RWPE2 (cell line): Measurements from ENCODE around the gene PPARA.

Source experiments
- ATAC-seq: fragments of 200-7000 bp; cut with Tn5 transposase; 3 replicates; pipeline ENCODE4 v1.9.1; 2021; ENCODE audit warnings: low read depth
- DNase-seq: peaks from one replicate; pipeline ENCODE4 v3.0.0-alpha.2; 2020; ENCODE audit warnings: low spot score
- H3K27ac ChIP-seq: fragments of 450-650 bp; 2 replicates; pipeline ENCODE4 v1.5.1; 2017; ENCODE audit warnings: mild to moderate bottlenecking; ENCODE audit not compliant: poor library complexity, severe bottlenecking
- H3K27me3 ChIP-seq: fragments of 250-450 bp; sonication (Bioruptor Pico); 2 replicates; pipeline ENCODE4 v1.5.1; 2021; ENCODE audit warnings: mild to moderate bottlenecking, moderate library complexity; ENCODE audit not compliant: insufficient read depth, poor library complexity, severe bottlenecking
- H3K36me3 ChIP-seq: fragments of 250-450 bp; sonication (Bioruptor Pico); 2 replicates; pipeline ENCODE4 v1.5.1; 2020; ENCODE audit warnings: low read depth, mild to moderate bottlenecking, moderate library complexity
- H3K4me1 ChIP-seq: fragments of 250-450 bp; sonication (Bioruptor Pico); 2 replicates; pipeline ENCODE4 v1.5.1; 2021; ENCODE audit warnings: mild to moderate bottlenecking, moderate library complexity; ENCODE audit not compliant: insufficient read depth, poor library complexity, severe bottlenecking
- H3K4me3 ChIP-seq: fragments of 250-450 bp; sonication (Bioruptor Pico); 2 replicates; pipeline ENCODE4 v1.5.1; 2021; ENCODE audit warnings: mild to moderate bottlenecking, moderate library complexity; ENCODE audit not compliant: severe bottlenecking
- H3K9me3 ChIP-seq: fragments of 250-450 bp; sonication (Bioruptor Pico); 2 replicates; pipeline ENCODE4 v1.5.1; 2021; ENCODE audit warnings: mild to moderate bottlenecking, moderate library complexity; ENCODE audit not compliant: severe bottlenecking
- TF ChIP-seq, protein P1 (sequence below): fragments of 450-650 bp; IDR thresholded peaks from one replicate; pipeline ENCODE4 v1.5.1; 2017; ENCODE audit warnings: mild to moderate bottlenecking, moderate library complexity; ENCODE audit not compliant: poor library complexity, severe bottlenecking

PPARA gene

DNA sequence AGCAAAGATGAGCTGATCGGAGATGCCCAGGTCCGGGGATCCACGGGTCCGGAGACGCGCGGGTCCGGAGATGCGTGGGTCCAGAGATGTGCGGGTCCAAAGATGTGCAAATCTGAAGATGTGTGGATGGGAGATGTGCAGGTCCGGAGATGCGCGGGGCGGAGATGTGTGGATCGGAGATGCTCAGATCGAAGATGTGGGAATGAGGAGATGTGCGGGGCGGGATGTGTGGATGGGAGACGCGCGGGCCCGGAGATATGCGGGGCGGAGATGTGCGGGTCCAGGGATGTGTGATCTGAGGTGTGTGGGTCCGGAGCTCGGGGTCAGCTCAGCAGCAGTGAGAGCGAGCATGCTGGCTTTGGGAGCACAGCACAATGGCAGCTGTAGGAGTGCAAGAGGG is 64.3 kb downstream of the PPARA start:
- H3K9me3 ChIP-seq: peaks cover under 1% of the 10 kb centered on the region
- no peak for ATAC-seq
- TF ChIP-seq, protein P1, sequence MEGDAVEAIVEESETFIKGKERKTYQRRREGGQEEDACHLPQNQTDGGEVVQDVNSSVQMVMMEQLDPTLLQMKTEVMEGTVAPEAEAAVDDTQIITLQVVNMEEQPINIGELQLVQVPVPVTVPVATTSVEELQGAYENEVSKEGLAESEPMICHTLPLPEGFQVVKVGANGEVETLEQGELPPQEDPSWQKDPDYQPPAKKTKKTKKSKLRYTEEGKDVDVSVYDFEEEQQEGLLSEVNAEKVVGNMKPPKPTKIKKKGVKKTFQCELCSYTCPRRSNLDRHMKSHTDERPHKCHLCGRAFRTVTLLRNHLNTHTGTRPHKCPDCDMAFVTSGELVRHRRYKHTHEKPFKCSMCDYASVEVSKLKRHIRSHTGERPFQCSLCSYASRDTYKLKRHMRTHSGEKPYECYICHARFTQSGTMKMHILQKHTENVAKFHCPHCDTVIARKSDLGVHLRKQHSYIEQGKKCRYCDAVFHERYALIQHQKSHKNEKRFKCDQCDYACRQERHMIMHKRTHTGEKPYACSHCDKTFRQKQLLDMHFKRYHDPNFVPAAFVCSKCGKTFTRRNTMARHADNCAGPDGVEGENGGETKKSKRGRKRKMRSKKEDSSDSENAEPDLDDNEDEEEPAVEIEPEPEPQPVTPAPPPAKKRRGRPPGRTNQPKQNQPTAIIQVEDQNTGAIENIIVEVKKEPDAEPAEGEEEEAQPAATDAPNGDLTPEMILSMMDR: no peak
- H3K27me3 ChIP-seq: no peaks in the 10 kb centered on the region
- no peaks in the 10 kb centered on the region for H3K4me1 ChIP-seq
- H3K36me3 ChIP-seq: peaks cover 5% of the 10 kb centered on the region
- DNase-seq: no peak
- no peak overlapping the region for H3K27ac ChIP-seq
- no peak overlapping the region for H3K4me3 ChIP-seq

- DNase-seq (no peak), ATAC-seq (no peak)
- no peaks in the 10 kb centered on the region for H3K9me3 ChIP-seq
Measured at GRCh38 chr22:46219636-46220035, 69.3 kb downstream of the PPARA start.

GRCh38 chr22:46220921-46221320 is 70.6 kb downstream of the PPARA start:
- DNase-seq (no peak), ATAC-seq (no peak)
- H3K4me3 ChIP-seq: no peak overlapping the region
- H3K4me1 ChIP-seq: no peaks in the 10 kb centered on the region
- no peak overlapping the region for H3K27ac ChIP-seq
- peaks cover 7% of the 10 kb centered on the region; the same call in 1 of the 2 replicates for H3K36me3 ChIP-seq
- H3K27me3 ChIP-seq: no peaks in the 10 kb centered on the region
- no peaks in the 10 kb centered on the region for H3K9me3 ChIP-seq
- TF ChIP-seq, protein P1: no peak

More at GRCh38 chr22:46219636-46220035, 69.3 kb downstream of the PPARA start:
- Histone ChIP-seq H3K4me3 (no peak overlapping the region), H3K36me3 (peaks cover 7% of the 10 kb centered on the region; the same call in 1 of the 2 replicates), H3K27me3 (no peaks in the 10 kb centered on the region), H3K27ac (no peak overlapping the region), H3K4me1 (no peaks in the 10 kb centered on the region)
- TF ChIP-seq, protein P1: no peak

DNA sequence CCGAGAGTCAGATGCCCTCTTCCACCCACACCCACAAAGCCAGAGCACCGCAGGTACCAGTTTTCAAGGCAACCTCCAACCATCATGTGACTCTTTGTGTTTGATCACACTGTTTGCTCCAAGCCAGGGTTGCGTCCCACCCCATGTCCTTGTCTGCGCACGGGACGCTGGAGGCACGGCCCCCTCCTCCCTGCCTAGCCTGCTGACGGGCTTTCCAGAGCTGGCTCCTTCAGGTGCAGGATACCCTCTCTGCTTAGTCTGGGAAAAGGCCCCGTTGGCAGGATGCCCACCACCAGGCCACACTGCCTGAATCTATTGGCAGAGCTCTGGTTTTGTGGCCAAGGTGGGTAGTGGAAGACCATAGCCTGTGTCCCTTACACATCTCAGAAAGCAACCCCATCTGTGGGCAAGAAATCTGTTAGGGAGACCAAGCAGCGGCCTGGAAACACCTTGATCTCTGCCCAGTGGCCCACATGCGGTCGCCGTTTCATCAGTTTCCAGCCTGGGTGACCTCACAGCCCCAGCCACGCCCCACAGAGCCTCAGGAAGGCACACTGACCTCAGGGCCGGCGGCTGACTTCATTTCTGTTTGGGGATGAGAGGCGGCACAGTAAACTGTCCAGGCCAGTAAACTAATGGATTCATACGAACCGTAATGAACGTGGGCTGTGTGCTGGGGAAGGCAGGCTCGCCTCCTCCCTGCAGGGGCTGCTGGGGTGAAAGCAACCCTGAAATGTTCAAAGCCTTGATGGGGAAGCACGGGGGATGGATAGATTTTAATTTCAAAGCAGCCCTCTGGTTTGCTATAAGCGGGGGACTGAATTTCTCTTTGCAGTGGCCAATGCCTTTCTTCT is 73.9 kb downstream of the PPARA start:
- Histone ChIP-seq H3K4me1 (no peaks in the 10 kb centered on the region), H3K36me3 (peaks cover 4% of the 10 kb centered on the region; the same call in 1 of the 2 replicates), H3K27me3 (no peaks in the 10 kb centered on the region), H3K9me3 (no peaks in the 10 kb centered on the region), H3K4me3 (no peak overlapping the region), H3K27ac (no peak overlapping the region)
- ATAC-seq (no peak), DNase-seq (no peak)
- TF ChIP-seq, protein P1: no peak

DNA sequence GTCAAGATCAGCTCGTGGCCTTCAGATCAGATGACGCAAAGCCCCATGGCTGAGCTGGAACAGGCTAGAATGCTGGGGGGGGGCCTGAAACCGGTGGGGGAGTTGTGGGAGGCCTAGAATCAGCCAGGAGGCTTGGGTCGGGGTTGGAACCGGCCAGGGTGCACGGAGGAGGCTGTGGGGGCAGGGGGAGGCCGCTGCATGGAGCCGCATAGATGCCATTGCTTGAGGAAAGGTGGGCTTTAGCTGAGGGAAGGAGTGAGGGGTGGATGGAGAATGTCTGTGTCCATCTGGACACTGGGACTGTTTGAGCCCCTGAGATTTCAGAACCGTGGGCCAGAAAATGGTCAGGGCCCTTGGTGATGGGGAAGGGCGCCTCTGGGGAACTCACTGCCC is 74.6 kb downstream of the PPARA start:
- DNase-seq: no peak
- Histone ChIP-seq H3K9me3 (no peaks in the 10 kb centered on the region), H3K27ac (no peak overlapping the region), H3K4me1 (no peaks in the 10 kb centered on the region), H3K27me3 (no peaks in the 10 kb centered on the region), H3K4me3 (no peak overlapping the region), H3K36me3 (0 out of 2 replicates have a peak, but pooled peaks cover 4% of the 10 kb centered on the region)
- TF ChIP-seq, protein P1: no peak
- no peak for ATAC-seq
